B cell (primary cell): Measurements from ENCODE around the gene NCKIPSD. TPM values are rescaled to one million over a fixed set of nuclear protein-coding genes. Genes with fewer than 3 reads are reported as not detected.

ENCODE experiments used
- ATAC-seq: fragments of 200-7000 bp; cut with Tn5 transposase; one replicate; pipeline ENCODE4 v1.10.0; 2021; ENCODE audit warnings: low read depth, mild to moderate bottlenecking, moderate number of reproducible peaks, moderate library complexity
- CTCF ChIA-PET: fragments of 350-600 bp; sonication (Branson Sonifier 250); formaldehyde crosslinking; loops from one replicate; lab custom pipeline; 2021; ENCODE audit warnings: antibody characterized with exemption, inconsistent platforms; lab: Charles Lee
- POLR2A ChIA-PET: fragments of 350-600 bp; sonication (Branson Sonifier 250); formaldehyde crosslinking; loops from one replicate; lab custom pipeline; 2021; ENCODE audit warnings: antibody characterized with exemption; lab: Charles Lee
- DNase-seq: peaks from one replicate; pipeline ENCODE4 v3.0.0; 2013
- H2AFZ ChIP-seq: 2 replicates; pipeline ENCODE4 v1.6.1; 2012; ENCODE audit warnings: mild to moderate bottlenecking, low read depth, low read length; ENCODE audit not compliant: insufficient read depth, poor library complexity, severe bottlenecking
- H3K27ac ChIP-seq, 2 donors: 1 replicate in 1 of 2; 2 replicates in 1 of 2; pipeline ENCODE4 v1.5.1; 2012 to 2013; ENCODE audit warnings: low read length in 2 of 2, mild to moderate bottlenecking in 2 of 2, moderate library complexity in 1 of 2
- H3K27me3 ChIP-seq, 4 experiments: fragments of 200-600 bp in 1 of 4; sonication (generic) in 1 of 4; replicated peaks in 1 of 4; 1 replicate in 2 of 4; 2 replicates in 2 of 4; pipeline versions ENCODE4 v1.6.1 to v1.7.0; 2013 to 2016; ENCODE audit warnings: low read length in 3 of 4, mild to moderate bottlenecking in 2 of 4, mixed read lengths in 1 of 4, moderate library complexity in 1 of 4; ENCODE audit not compliant: insufficient read depth in 4 of 4, control insufficient read depth in 3 of 4; ENCODE audit errors: control extremely low read depth in 1 of 4
- H3K36me3 ChIP-seq, 2 experiments: replicated peaks in 1 of 2; 1 replicate in 1 of 2; 2 replicates in 1 of 2; pipeline versions ENCODE4 v1.6.1 to v1.7.1; 2013; ENCODE audit warnings: low read length in 1 of 2; ENCODE audit not compliant: insufficient read depth in 2 of 2, control insufficient read depth in 1 of 2; ENCODE audit errors: control extremely low read depth in 1 of 2, extremely low read depth in 1 of 2
- H3K4me1 ChIP-seq, 2 donors: fragments of 200-600 bp in 1 of 2; sonication (generic) in 1 of 2; 1 replicate in 1 of 2; 2 replicates in 1 of 2; pipeline versions ENCODE4 v1.5.1 to v1.6.1; 2013 to 2017; ENCODE audit warnings: low read length in 2 of 2; ENCODE audit not compliant: control insufficient read depth in 2 of 2, insufficient read depth in 2 of 2
- H3K4me2 ChIP-seq: replicated peaks from 2 replicates; pipeline ENCODE3; 2012; ENCODE audit warnings: mild to moderate bottlenecking, low read depth, low read length; ENCODE audit not compliant: poor library complexity, severe bottlenecking
- H3K4me3 ChIP-seq, 5 experiments: fragments of 200-600 bp in 1 of 5; sonication (generic) in 1 of 5; 1 replicate in 3 of 5; 2 replicates in 2 of 5; pipeline versions ENCODE4 v1.5.1 to v1.7.0; 2011 to 2016; ENCODE audit warnings: low read length in 4 of 5, mild to moderate bottlenecking in 4 of 5, low read depth in 2 of 5, control low read depth in 1 of 5, moderate library complexity in 1 of 5; ENCODE audit not compliant: insufficient read depth in 1 of 5; ENCODE audit errors: control extremely low read depth in 1 of 5, extremely low read depth in 1 of 5
- H3K79me2 ChIP-seq: fragments of 200-600 bp; sonication (generic); one replicate; pipeline ENCODE4 v1.6.0; 2016; ENCODE audit warnings: low read length; ENCODE audit not compliant: control insufficient read depth, insufficient read depth
- H3K9ac ChIP-seq: fragments of 200-600 bp; sonication (generic); 2 replicates; pipeline ENCODE4 v1.6.1; 2017; ENCODE audit warnings: mild to moderate bottlenecking, low read length, moderate library complexity
- H3K9me3 ChIP-seq, 3 donors: one replicate each; pipeline versions ENCODE4 v1.6.1 to v1.7.1; 2013; ENCODE audit warnings: low read length in 2 of 3; ENCODE audit not compliant: control insufficient read depth in 2 of 3, insufficient read depth in 1 of 3; ENCODE audit errors: control extremely low read depth in 1 of 3
- H4K20me1 ChIP-seq: 2 replicates; pipeline ENCODE4 v1.6.0; 2012; ENCODE audit warnings: mild to moderate bottlenecking, low read length; ENCODE audit not compliant: insufficient read depth, control insufficient read depth, poor library complexity, severe bottlenecking
- H3K27ac Mint-ChIP-seq: one replicate; pipeline ENCODE4 v1.8.0; 2021; ENCODE audit warnings: mixed read lengths
- H3K27me3 Mint-ChIP-seq: one replicate; pipeline ENCODE4 v1.8.0; 2021; ENCODE audit warnings: mixed read lengths
- H3K4me1 Mint-ChIP-seq: one replicate; pipeline ENCODE4 v1.8.0; 2021; ENCODE audit warnings: mixed read lengths
- H3K4me3 Mint-ChIP-seq: one replicate; pipeline ENCODE4 v1.8.0; 2021; ENCODE audit warnings: mixed read lengths
- H3K9me3 Mint-ChIP-seq: one replicate; pipeline ENCODE4 v1.8.0; 2022; ENCODE audit warnings: mixed read lengths; ENCODE audit not compliant: insufficient read depth
- CTCF ChIP-seq: fragments of 200-600 bp; IDR thresholded peaks from one replicate; pipeline ENCODE4 v1.8.0; 2022; ENCODE audit warnings: antibody characterized with exemption, mild to moderate bottlenecking
- EZH2 ChIP-seq: IDR thresholded peaks from 2 replicates; pipeline ENCODE4 v1.6.1; 2012; ENCODE audit warnings: borderline replicate concordance, low read depth, mild to moderate bottlenecking, moderate library complexity, low read length; ENCODE audit not compliant: insufficient read depth, poor library complexity, severe bottlenecking
- WGBS: methylation state at CpG from one replicate; pipeline ENCODE4 v1.1.5; 2013; ENCODE audit warnings: missing lambda C conversion rate; ENCODE audit not compliant: insufficient coverage; 5-methylcytosine and 5-hydroxymethylcytosine counted together
- intact Hi-C: fragments of 100-400 bp; cut with micrococcal nuclease; formaldehyde crosslinking; loops from one replicate; pipeline ENCODE4 v1.10.0; 2022
- polyA plus RNA-seq: library from polyadenylated mRNA; depleted of rRNA; stranded (reverse); fragments of >200 nt; gene quantifications from 2 replicates; pipeline ENCODE4 v1.2.3, GENCODE V29; 2012
- total RNA-seq, 2 donors: library from RNA; stranded (reverse); fragments of 120-200 nt in 1 of 2; gene quantifications; 1 replicate in 1 of 2; 2 replicates in 1 of 2; pipeline versions ENCODE4 v1.2.3 to v1.2.4, GENCODE V29; 2013 to 2022

NCKIPSD gene
- total and polyA plus RNA-seq, 2 donors (not counting 1 experiment from before 2014, with no cell fraction given), result 19.1 to 24.6 TPM

- Histone ChIP-seq H4K20me1 (peaks cover 89% of the 10 kb centered on the region), H3K4me3 (no peak overlapping the region), H3K9me3 (no peaks in the 10 kb centered on the region), H3K79me2 (peaks cover 100% of the 10 kb centered on the region), H3K4me2 (no peak overlapping the region), H3K4me1 (no peaks in the 10 kb centered on the region), H3K9ac (no peak overlapping the region), H2AFZ (no peak overlapping the region), H3K27ac (no peak overlapping the region), H3K36me3 (peaks cover 20 to 40% of the 10 kb centered on the region in 2 experiments), H3K27me3 (no peaks in the 10 kb centered on the region)
- Mint-ChIP-seq H3K27me3 (no peaks in the 10 kb centered on the region), H3K4me1 (peaks cover 24% of the 10 kb centered on the region), H3K9me3 (no peaks in the 10 kb centered on the region), H3K4me3 (no peak overlapping the region), H3K27ac (no peak overlapping the region)
- WGBS, result 93% methylated on average over 5 of the region's 6 CpGs
- DNase-seq (no peak), ATAC-seq (no peak)
- POLR2A ChIA-PET, result no interaction called here
- CTCF ChIA-PET, result no interaction called here
- intact Hi-C loops, result no loop called here
- TF ChIP-seq CTCF (no peak), EZH2 (no peak)
Measured at GRCh38 chr3:48702320-48702920, 16.7 kb upstream of the NCKIPSD start.

GRCh38 chr3:48700731-48701405 is 15.2 kb upstream of the NCKIPSD start:
- Mint-ChIP-seq H3K9me3 (no peaks in the 10 kb centered on the region), H3K4me3 (no peak overlapping the region), H3K27ac (no peak overlapping the region), H3K27me3 (no peaks in the 10 kb centered on the region), H3K4me1 (peaks cover 24% of the 10 kb centered on the region)
- no peak overlapping the region for H3K9ac ChIP-seq
- ChIA-PET CTCF (interaction anchor here (0.8 kb wide), 1 partner anchor 15 kb away, joined by 5 read pairs; no protein-coding TSS in a partner anchor), POLR2A (interaction anchor here (0.6 kb wide), 1 partner anchor 92 kb away, joined by 3 read pairs; the partner anchor contains the start of gene UQCRC1)
- ATAC-seq (no peak), DNase-seq (no peak)
- H3K36me3 ChIP-seq, result peaks cover 25 to 31% of the 10 kb centered on the region in 2 experiments
- no peak for TF ChIP-seq EZH2
- intact Hi-C loops, result no loop called here
- H3K27me3 ChIP-seq, result no peaks in the 10 kb centered on the region
- no peak overlapping the region for H3K4me3 ChIP-seq
- H2AFZ ChIP-seq, result no peak overlapping the region
- peaks cover 90% of the 10 kb centered on the region for H4K20me1 ChIP-seq
- H3K79me2 ChIP-seq, result peaks cover 100% of the 10 kb centered on the region
- no peaks in the 10 kb centered on the region for H3K9me3 ChIP-seq
- H3K4me1 ChIP-seq, result no peaks in the 10 kb centered on the region
- no peak overlapping the region for H3K4me2 ChIP-seq
- no peak overlapping the region for H3K27ac ChIP-seq
- WGBS, result 100% methylated on average over 5 of the region's 11 CpGs
